Lower leg skin (tissue), 3 donors: ENCODE results near the gene POU6F2.

Experiments used
- POLR2A ChIP-seq, 2 donors: fragments of 450-650 bp; IDR thresholded peaks; one replicate each; pipeline ENCODE4 v1.6.1; 2016 to 2017; ENCODE audit warnings: antibody characterized with exemption in 2 of 2, mild to moderate bottlenecking in 1 of 2, moderate library complexity in 1 of 2
- TF ChIP-seq, protein P1 (sequence below), 3 donors: fragments of 450-650 bp; IDR thresholded peaks; one replicate each; pipeline ENCODE4 v1.5.1; 2016; ENCODE audit warnings: antibody characterized with exemption in 3 of 3, mild to moderate bottlenecking in 3 of 3, moderate library complexity in 2 of 3

DNA sequence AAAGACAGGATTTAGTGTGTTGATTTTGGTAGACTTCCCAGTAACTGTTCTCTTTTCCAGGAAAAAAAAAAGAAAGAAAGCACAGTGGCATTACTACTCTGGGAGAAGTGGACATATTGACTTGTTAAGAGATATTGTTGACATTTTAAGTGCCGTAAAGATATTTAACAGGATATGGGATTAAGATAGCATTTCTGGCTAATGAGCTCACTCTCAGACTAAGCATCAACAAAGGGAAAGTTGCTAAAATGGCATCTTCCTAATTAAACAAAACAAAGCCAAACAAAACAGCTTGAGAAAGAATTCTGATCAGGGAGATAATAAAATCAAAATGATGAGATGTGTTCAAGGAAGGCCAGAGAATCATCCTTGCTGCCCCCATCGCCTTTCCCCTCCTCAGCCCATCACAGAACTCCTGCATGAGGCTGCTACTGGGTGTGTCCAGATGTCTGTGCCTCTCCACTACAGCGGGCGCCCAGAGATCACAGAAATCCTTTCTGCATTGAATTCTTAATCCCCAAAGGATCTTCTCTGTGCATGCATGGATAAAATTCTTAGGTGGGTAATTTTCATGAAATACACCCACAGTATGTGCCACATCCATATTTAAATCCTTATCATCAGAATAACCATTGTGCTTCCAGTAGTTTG lies 270.5 kb downstream of the POU6F2 start:
- TF ChIP-seq, protein P1, sequence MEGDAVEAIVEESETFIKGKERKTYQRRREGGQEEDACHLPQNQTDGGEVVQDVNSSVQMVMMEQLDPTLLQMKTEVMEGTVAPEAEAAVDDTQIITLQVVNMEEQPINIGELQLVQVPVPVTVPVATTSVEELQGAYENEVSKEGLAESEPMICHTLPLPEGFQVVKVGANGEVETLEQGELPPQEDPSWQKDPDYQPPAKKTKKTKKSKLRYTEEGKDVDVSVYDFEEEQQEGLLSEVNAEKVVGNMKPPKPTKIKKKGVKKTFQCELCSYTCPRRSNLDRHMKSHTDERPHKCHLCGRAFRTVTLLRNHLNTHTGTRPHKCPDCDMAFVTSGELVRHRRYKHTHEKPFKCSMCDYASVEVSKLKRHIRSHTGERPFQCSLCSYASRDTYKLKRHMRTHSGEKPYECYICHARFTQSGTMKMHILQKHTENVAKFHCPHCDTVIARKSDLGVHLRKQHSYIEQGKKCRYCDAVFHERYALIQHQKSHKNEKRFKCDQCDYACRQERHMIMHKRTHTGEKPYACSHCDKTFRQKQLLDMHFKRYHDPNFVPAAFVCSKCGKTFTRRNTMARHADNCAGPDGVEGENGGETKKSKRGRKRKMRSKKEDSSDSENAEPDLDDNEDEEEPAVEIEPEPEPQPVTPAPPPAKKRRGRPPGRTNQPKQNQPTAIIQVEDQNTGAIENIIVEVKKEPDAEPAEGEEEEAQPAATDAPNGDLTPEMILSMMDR (IDR thresholded peaks at IDR 0.05) = no peak
- no peak for TF ChIP-seq POLR2A (IDR thresholded peaks at IDR 0.05)
